Peyer's patch (tissue), 4 donors: ENCODE data around the gene AMZ1. TPM values are rescaled to one million over a fixed set of nuclear protein-coding genes. Genes with fewer than 3 reads are reported as not detected.
A peak's percentile ranks its signal among the peaks of the same experiment; 100 is the strongest.
"Not testable (repeated sequence)": the region's sequence is repeated elsewhere in the genome, so short reads cannot be mapped to it uniquely, and the experiment has no call there.

Source experiments
- DNase-seq, 3 donors: peaks; one replicate each; pipeline ENCODE4 v3.0.0-alpha.2; 2017 to 2019
- H3K27ac ChIP-seq, 4 donors: fragments of 200-600 bp; sonication (generic); one replicate each; pipeline ENCODE4 v1.5.1; 2016 to 2019
- H3K27me3 ChIP-seq, 2 donors: fragments of 200-600 bp; sonication (generic); one replicate each; pipeline ENCODE4 v1.5.1; 2019
- H3K36me3 ChIP-seq, 3 donors: fragments of 200-600 bp; sonication (generic); one replicate each; pipeline ENCODE4 v1.5.1; 2016 to 2019
- H3K4me1 ChIP-seq, 4 donors: fragments of 200-600 bp; sonication (generic); one replicate each; pipeline ENCODE4 v1.5.1; 2016 to 2019
- H3K4me3 ChIP-seq, 4 donors: fragments of 200-600 bp; sonication (generic); 1 replicate in 3 of 4; 2 replicates in 1 of 4; pipeline ENCODE4 v1.5.1; 2016 to 2019; ENCODE audit warnings: mild to moderate bottlenecking in 1 of 4
- H3K9me3 ChIP-seq, 4 donors: fragments of 200-600 bp; sonication (generic); one replicate each; pipeline ENCODE4 v1.5.1; 2016 to 2019; ENCODE audit warnings: mild to moderate bottlenecking in 1 of 4
- POLR2A ChIP-seq, 2 donors: fragments of 450-650 bp; IDR thresholded peaks; one replicate each; pipeline ENCODE4 v1.5.1; 2017; ENCODE audit warnings: antibody characterized with exemption in 2 of 2, mild to moderate bottlenecking in 2 of 2, moderate library complexity in 2 of 2
- total RNA-seq, 4 donors: library from RNA; depleted of rRNA; stranded (reverse); fragments of >200 nt; gene quantifications; one replicate each; pipeline ENCODE4 v1.1.0, GENCODE V29; 2016
- TF ChIP-seq, protein P1 (sequence below), 6 experiments: fragments of 450-650 bp in 4 of 6; fragments of 200-600 bp in 2 of 6; sonication (generic) in 1 of 6; IDR thresholded peaks; one replicate each; pipeline ENCODE4 v1.5.1; 2017 to 2019; ENCODE audit warnings: antibody characterized with exemption in 6 of 6, mild to moderate bottlenecking in 3 of 6, moderate library complexity in 1 of 6

The AMZ1 gene
- total RNA-seq, 4 donors from 2014 or later = 0.67 TPM; not detected in 3

DNA sequence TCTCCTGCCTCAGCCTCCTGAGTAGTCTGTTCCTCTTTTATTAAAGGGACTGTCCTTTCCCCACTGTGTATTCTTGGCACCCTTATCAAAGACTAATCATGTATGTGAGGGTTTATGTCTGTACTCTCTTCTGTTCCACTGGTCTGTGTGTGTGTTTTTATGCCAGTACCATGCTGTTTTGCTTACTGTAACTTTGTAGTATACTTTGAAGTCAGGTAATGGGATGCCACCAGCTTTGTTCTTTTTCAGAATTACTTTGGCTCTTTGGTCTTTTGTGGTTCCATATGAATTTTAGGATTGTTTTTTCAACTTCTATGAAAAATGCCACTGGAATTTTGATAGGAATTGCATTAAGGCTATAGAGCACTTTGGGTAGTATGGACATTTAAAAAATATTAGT is 14.1 kb upstream of the AMZ1 start:
- TF ChIP-seq, protein P1, sequence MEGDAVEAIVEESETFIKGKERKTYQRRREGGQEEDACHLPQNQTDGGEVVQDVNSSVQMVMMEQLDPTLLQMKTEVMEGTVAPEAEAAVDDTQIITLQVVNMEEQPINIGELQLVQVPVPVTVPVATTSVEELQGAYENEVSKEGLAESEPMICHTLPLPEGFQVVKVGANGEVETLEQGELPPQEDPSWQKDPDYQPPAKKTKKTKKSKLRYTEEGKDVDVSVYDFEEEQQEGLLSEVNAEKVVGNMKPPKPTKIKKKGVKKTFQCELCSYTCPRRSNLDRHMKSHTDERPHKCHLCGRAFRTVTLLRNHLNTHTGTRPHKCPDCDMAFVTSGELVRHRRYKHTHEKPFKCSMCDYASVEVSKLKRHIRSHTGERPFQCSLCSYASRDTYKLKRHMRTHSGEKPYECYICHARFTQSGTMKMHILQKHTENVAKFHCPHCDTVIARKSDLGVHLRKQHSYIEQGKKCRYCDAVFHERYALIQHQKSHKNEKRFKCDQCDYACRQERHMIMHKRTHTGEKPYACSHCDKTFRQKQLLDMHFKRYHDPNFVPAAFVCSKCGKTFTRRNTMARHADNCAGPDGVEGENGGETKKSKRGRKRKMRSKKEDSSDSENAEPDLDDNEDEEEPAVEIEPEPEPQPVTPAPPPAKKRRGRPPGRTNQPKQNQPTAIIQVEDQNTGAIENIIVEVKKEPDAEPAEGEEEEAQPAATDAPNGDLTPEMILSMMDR (IDR thresholded peaks at IDR 0.05) = no peak
- TF ChIP-seq POLR2A (IDR thresholded peaks at IDR 0.05) = no peak
- H3K27me3 ChIP-seq = no peaks in the 10 kb centered on the region
- H3K36me3 ChIP-seq = no peaks in the 10 kb centered on the region
- no peak for DNase-seq
- no peaks in the 10 kb centered on the region for H3K4me1 ChIP-seq
- H3K9me3 ChIP-seq = no peaks in the 10 kb centered on the region
- H3K27ac ChIP-seq = no peak overlapping the region
- H3K4me3 ChIP-seq = no peak overlapping the region

- TF ChIP-seq, protein P1 (IDR thresholded peaks at IDR 0.05) = no peak
- TF ChIP-seq POLR2A (IDR thresholded peaks at IDR 0.05) = no peak
- no peak for DNase-seq
- no peaks in the 10 kb centered on the region for H3K4me1 ChIP-seq
- H3K36me3 ChIP-seq = no peaks in the 10 kb centered on the region
- H3K27ac ChIP-seq = no peak overlapping the region
- H3K27me3 ChIP-seq = no peaks in the 10 kb centered on the region
- H3K4me3 ChIP-seq = no peak overlapping the region
- no peaks in the 10 kb centered on the region for H3K9me3 ChIP-seq
These were observed 12.7 kb upstream of the AMZ1 start for GRCh38 chr7:2675256-2675764.

DNA sequence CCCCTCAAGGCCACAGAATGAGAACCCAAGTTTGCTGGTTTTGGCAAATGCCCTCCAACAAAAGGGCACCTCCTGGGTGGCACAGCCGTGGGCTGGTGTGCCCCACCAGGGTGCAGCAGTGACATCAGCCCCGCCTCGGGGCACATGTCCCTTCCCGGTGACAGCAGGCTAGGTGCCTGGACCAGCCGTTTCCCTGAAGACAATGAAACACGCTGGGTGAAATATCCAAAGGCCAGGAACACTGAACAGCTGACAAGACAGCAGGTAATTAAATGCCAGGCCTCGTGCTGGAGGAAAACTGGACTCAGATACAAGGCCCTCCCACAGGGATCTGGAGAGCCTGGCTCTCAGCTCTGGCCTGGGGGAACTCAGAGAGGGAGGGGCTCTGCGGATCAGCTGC is 11.4 kb upstream of the AMZ1 start:
- not testable (repeated sequence) for H3K27ac ChIP-seq, H3K36me3 ChIP-seq, H3K27me3 ChIP-seq, DNase-seq, H3K4me1 ChIP-seq, H3K9me3 ChIP-seq, H3K4me3 ChIP-seq

DNA sequence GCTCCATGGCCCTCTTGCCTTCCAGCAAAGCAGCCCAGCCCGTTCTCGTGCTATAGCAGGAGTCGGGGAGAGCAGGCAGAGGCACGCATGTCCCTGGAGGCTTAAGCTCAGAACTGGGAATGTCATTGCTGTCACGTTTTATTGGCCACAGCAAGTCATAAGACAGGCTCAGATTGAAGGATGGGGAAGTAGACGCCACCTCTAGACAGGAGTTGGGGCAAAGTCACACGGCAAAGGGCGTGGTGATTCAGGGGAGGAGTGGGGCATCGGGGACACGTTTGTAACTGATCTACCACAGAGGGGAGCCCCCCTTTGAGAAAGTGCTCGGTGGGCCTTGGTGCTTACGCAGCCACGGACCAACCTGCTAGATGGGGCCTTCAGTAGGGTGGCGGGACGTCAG is 9.5 kb upstream of the AMZ1 start:
- H3K36me3 ChIP-seq, H3K9me3 ChIP-seq, H3K4me3 ChIP-seq, H3K27me3 ChIP-seq, H3K27ac ChIP-seq, H3K4me1 ChIP-seq: not testable (repeated sequence)
- peak in 1 of 3 donors; percentile 52 for DNase-seq

GRCh38 chr7:2679135-2680127 is 8.6 kb upstream of the AMZ1 start:
- not testable (repeated sequence) for H3K9me3 ChIP-seq, DNase-seq, H3K4me3 ChIP-seq, H3K27me3 ChIP-seq, H3K4me1 ChIP-seq, H3K27ac ChIP-seq, H3K36me3 ChIP-seq

- Histone ChIP-seq H3K4me1 (no peaks in the 10 kb centered on the region), H3K4me3 (no peak overlapping the region), H3K9me3 (no peaks in the 10 kb centered on the region), H3K27me3 (no peaks in the 10 kb centered on the region), H3K27ac (no peak overlapping the region), H3K36me3 (no peaks in the 10 kb centered on the region)
- no peak for DNase-seq
- no peak for TF ChIP-seq POLR2A (IDR thresholded peaks at IDR 0.05)
- TF ChIP-seq, protein P1 (IDR thresholded peaks at IDR 0.05) = no peak
These were observed 7.7 kb upstream of the AMZ1 start for GRCh38 chr7:2680256-2680655.

GRCh38 chr7:2680792-2681490 is 7.1 kb upstream of the AMZ1 start:
- Histone ChIP-seq H3K27ac (no peak overlapping the region), H3K4me1 (no peaks in the 10 kb centered on the region), H3K36me3 (no peaks in the 10 kb centered on the region), H3K4me3 (no peak overlapping the region), H3K27me3 (no peaks in the 10 kb centered on the region), H3K9me3 (no peaks in the 10 kb centered on the region)
- no peak for TF ChIP-seq POLR2A (IDR thresholded peaks at IDR 0.05)
- TF ChIP-seq, protein P1 (IDR thresholded peaks at IDR 0.05) = peak; percentile 47 to 77 (median 71)
- DNase-seq = peak; percentile 76 to 93 (median 87)
